Stromal cell of bone marrow (primary cell): ENCODE measurements around the gene KCNJ6.
"Not testable (repeated sequence)": the region's sequence is repeated elsewhere in the genome, so short reads cannot be mapped to it uniquely, and the experiment has no call there.

Experiments
- DNase-seq: peaks from one replicate; pipeline ENCODE4 v3.0.0-alpha.2; 2012; ENCODE audit warnings: low read depth

Gene KCNJ6

GRCh38 chr21:37916310-37917051 lies at the start of gene KCNJ6:
Gene KCNJ6 (minus strand): TSS chr21:37916457. CDS start chr21:37840682, 75,775 bp downstream.
- DNase-seq = no peak

- DNase-seq = no peak
Measured at GRCh38 chr21:37965088-37965805, 49.0 kb upstream of the KCNJ6 start.

GRCh38 chr21:37958537-37958936 lies 42.3 kb upstream of the KCNJ6 start:
- DNase-seq = no peak

- DNase-seq = no peak
Measured at GRCh38 chr21:37956772-37957171, 40.5 kb upstream of the KCNJ6 start.

GRCh38 chr21:37945036-37945435 lies 28.8 kb upstream of the KCNJ6 start:
- no peak for DNase-seq

- DNase-seq = no peak
Measured at GRCh38 chr21:37944496-37944895, 28.2 kb upstream of the KCNJ6 start.

- no peak for DNase-seq
Measured at GRCh38 chr21:37940691-37941090, 24.4 kb upstream of the KCNJ6 start.

GRCh38 chr21:37939838-37940237 lies 23.6 kb upstream of the KCNJ6 start:
- no peak for DNase-seq

GRCh38 chr21:37939251-37939650 lies 23.0 kb upstream of the KCNJ6 start:
- no peak for DNase-seq

- DNase-seq = no peak
Measured at GRCh38 chr21:37937668-37938067, 21.4 kb upstream of the KCNJ6 start.

- no peak for DNase-seq
Measured at GRCh38 chr21:37936010-37936785, 19.9 kb upstream of the KCNJ6 start.

- no peak for DNase-seq
Measured at GRCh38 chr21:37932936-37933335, 16.7 kb upstream of the KCNJ6 start.

GRCh38 chr21:37927711-37928110 lies 11.5 kb upstream of the KCNJ6 start:
- no peak for DNase-seq

GRCh38 chr21:37921091-37921490 lies 4.8 kb upstream of the KCNJ6 start:
- no peak for DNase-seq

- not testable (repeated sequence) for DNase-seq
Measured at GRCh38 chr21:37920302-37920701, 4.0 kb upstream of the KCNJ6 start.

- no peak for DNase-seq
Measured at GRCh38 chr21:37917612-37918011, 1.4 kb upstream of the KCNJ6 start.

GRCh38 chr21:37915941-37916309 lies 332 bp downstream of the KCNJ6 start:
- no peak for DNase-seq

- no peak for DNase-seq
Measured at GRCh38 chr21:37915497-37915911, 753 bp downstream of the KCNJ6 start.

GRCh38 chr21:37912616-37913015 lies 3.6 kb downstream of the KCNJ6 start:
- no peak for DNase-seq

GRCh38 chr21:37909936-37910335 lies 6.3 kb downstream of the KCNJ6 start:
- DNase-seq = no peak

- no peak for DNase-seq
Measured at GRCh38 chr21:37908691-37909090, 7.6 kb downstream of the KCNJ6 start.

GRCh38 chr21:37907076-37907475 lies 9.2 kb downstream of the KCNJ6 start:
- DNase-seq = no peak

- no peak for DNase-seq
Measured at GRCh38 chr21:37905291-37905690, 11.0 kb downstream of the KCNJ6 start.
